ENCODE results near the gene VEGFC.

VEGFC gene

GRCh38 chr4:176638992-176639391 lies 153.7 kb downstream of the VEGFC start:
- H3K36me3 ChIP-seq (ENCODE audit: control insufficient read depth, insufficient read depth, low read length): no peaks in the 10 kb centered on the region
- DNase-seq: no peak
- no peak overlapping the region for H3K4me3 ChIP-seq (ENCODE audit: insufficient read depth, low read depth, low read length, poor library complexity, severe bottlenecking)
- no peak overlapping the region for H3K27ac ChIP-seq (ENCODE audit: insufficient read depth, low read length, poor library complexity, severe bottlenecking)
- H3K9me3 ChIP-seq (ENCODE audit: control insufficient read depth, low read length): no peaks in the 10 kb centered on the region
- H3K4me1 ChIP-seq (ENCODE audit: control insufficient read depth, insufficient read depth, low read length, poor library complexity, severe bottlenecking): no peaks in the 10 kb centered on the region
- no peaks in the 10 kb centered on the region for H3K27me3 ChIP-seq (replicated peaks; ENCODE audit: control insufficient read depth, insufficient read depth, low read length, poor library complexity, severe bottlenecking)

- no peaks in the 10 kb centered on the region for H3K9me3 ChIP-seq (ENCODE audit: control insufficient read depth, low read length)
- no peaks in the 10 kb centered on the region for H3K27me3 ChIP-seq (replicated peaks; ENCODE audit: control insufficient read depth, insufficient read depth, low read length, poor library complexity, severe bottlenecking)
- H3K4me3 ChIP-seq (ENCODE audit: insufficient read depth, low read depth, low read length, poor library complexity, severe bottlenecking): no peak overlapping the region
- H3K4me1 ChIP-seq (ENCODE audit: control insufficient read depth, insufficient read depth, low read length, poor library complexity, severe bottlenecking): no peaks in the 10 kb centered on the region
- no peak for DNase-seq
- H3K36me3 ChIP-seq (ENCODE audit: control insufficient read depth, insufficient read depth, low read length): no peaks in the 10 kb centered on the region
- H3K27ac ChIP-seq (ENCODE audit: insufficient read depth, low read length, poor library complexity, severe bottlenecking): no peak overlapping the region
Observed at GRCh38 chr4:176636292-176636691, 156.4 kb downstream of the VEGFC start.

- Histone ChIP-seq H3K27ac (ENCODE audit: insufficient read depth, low read length, poor library complexity, severe bottlenecking) (no peak overlapping the region), H3K9me3 (ENCODE audit: control insufficient read depth, low read length) (no peaks in the 10 kb centered on the region), H3K36me3 (ENCODE audit: control insufficient read depth, insufficient read depth, low read length) (no peaks in the 10 kb centered on the region), H3K4me1 (ENCODE audit: control insufficient read depth, insufficient read depth, low read length, poor library complexity, severe bottlenecking) (no peaks in the 10 kb centered on the region), H3K27me3 (replicated peaks; ENCODE audit: control insufficient read depth, insufficient read depth, low read length, poor library complexity, severe bottlenecking) (no peaks in the 10 kb centered on the region), H3K4me3 (ENCODE audit: insufficient read depth, low read depth, low read length, poor library complexity, severe bottlenecking) (no peak overlapping the region)
- no peak for DNase-seq
Observed at GRCh38 chr4:176635372-176636261, 157.1 kb downstream of the VEGFC start.
